MCF 10A (cell line): ENCODE results near the gene ALDH4A1. TPM values are rescaled to one million over a fixed set of nuclear protein-coding genes. Genes with fewer than 3 reads are reported as not detected.

Experiments
- BruUV-seq: library from RNA; stranded (reverse); fragments of 400-500 nt; replicated peaks from 2 replicates; lab custom pipeline; 2021; lab: Mats Ljungman, UMichigan
- CTCF ChIA-PET: fragments of 300-600 bp; sonication (Branson Sonifier 250); formaldehyde crosslinking; extraction: SDS; loops from one replicate; lab custom pipeline; 2021; ENCODE audit warnings: antibody characterized with exemption, inconsistent platforms; lab: Yijun Ruan, JAX
- POLR2A ChIA-PET: fragments of 300-600, 350-650 bp; sonication (Branson Sonifier 250); formaldehyde crosslinking; extraction: SDS; loops from one replicate; lab custom pipeline; 2020; ENCODE audit warnings: antibody characterized with exemption, inconsistent platforms; lab: Yijun Ruan, JAX
- DNase-seq: peaks from one replicate; pipeline ENCODE4 v3.0.0-alpha.2; 2018; ENCODE audit not compliant: unreplicated experiment
- H3K27ac Mint-ChIP-seq: one replicate; pipeline ENCODE4 v1.8.0; 2022; ENCODE audit warnings: mild to moderate bottlenecking, low read depth, mixed read lengths; ENCODE audit not compliant: unreplicated experiment
- H3K27me3 Mint-ChIP-seq: one replicate; pipeline ENCODE4 v1.8.0; 2022; ENCODE audit warnings: mixed read lengths; ENCODE audit not compliant: insufficient read depth, unreplicated experiment
- H3K36me3 Mint-ChIP-seq: one replicate; pipeline ENCODE4 v1.8.0; 2022; ENCODE audit warnings: mild to moderate bottlenecking, moderate library complexity, mixed read lengths; ENCODE audit not compliant: insufficient read depth, unreplicated experiment
- H3K4me1 Mint-ChIP-seq: one replicate; pipeline ENCODE4 v1.8.0; 2022; ENCODE audit warnings: mixed read lengths; ENCODE audit not compliant: insufficient read depth, unreplicated experiment
- H3K4me3 Mint-ChIP-seq: one replicate; pipeline ENCODE4 v1.8.0; 2022; ENCODE audit warnings: mild to moderate bottlenecking, moderate library complexity, mixed read lengths; ENCODE audit not compliant: unreplicated experiment
- H3K9me3 Mint-ChIP-seq: one replicate; pipeline ENCODE4 v1.8.0; 2022; ENCODE audit warnings: mixed read lengths; ENCODE audit not compliant: unreplicated experiment
- CTCF ChIP-seq: fragments of 200-600 bp; IDR thresholded peaks from one replicate; pipeline ENCODE4 v1.8.0; 2022; ENCODE audit warnings: antibody characterized with exemption, mild to moderate bottlenecking; ENCODE audit not compliant: unreplicated experiment
- intact Hi-C: fragments of 100-400 bp; cut with micrococcal nuclease; formaldehyde crosslinking; loops from 2 replicates; pipeline ENCODE4 v1.14.1; 2022
- total RNA-seq: library from RNA; stranded (reverse); gene quantifications from 2 replicates; pipeline ENCODE4 v1.2.3, GENCODE V29; 2022

ALDH4A1 gene
- total RNA-seq, 1 experiment from 2014 or later = 6.3 TPM

DNA sequence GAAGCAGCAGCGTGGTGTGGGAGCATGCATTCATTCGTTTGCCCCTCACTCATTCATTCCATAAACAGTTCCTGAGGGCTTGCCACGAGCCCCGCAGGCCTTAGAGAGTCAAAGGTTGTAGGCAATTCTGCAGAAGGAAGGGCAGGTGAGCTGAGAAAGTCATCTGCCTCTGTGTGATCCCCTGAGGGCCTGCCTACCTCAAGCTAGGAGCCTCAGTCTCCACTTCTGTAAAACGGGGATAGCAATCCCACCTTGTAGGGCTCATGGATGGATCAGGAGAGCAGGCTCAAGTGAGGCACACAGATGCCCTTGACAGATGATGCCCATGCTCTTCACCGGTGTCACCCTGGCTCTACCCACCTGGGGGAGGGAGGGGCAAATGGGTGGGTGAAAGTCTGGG is 26.6 kb upstream of the ALDH4A1 start:
- BruUV-seq = no TSS peak
- ChIA-PET CTCF (interaction anchor here (0.5 kb wide), 1 partner anchor 100 kb away, joined by 3 read pairs; no protein-coding TSS in a partner anchor), POLR2A (no interaction called here)
- Mint-ChIP-seq H3K9me3 (no peaks in the 10 kb centered on the region), H3K27ac (no peak overlapping the region), H3K4me3 (no peak overlapping the region), H3K27me3 (no peaks in the 10 kb centered on the region), H3K4me1 (peaks cover 25% of the 10 kb centered on the region), H3K36me3 (peaks cover 8% of the 10 kb centered on the region)
- intact Hi-C loops = no loop called here
- no peak for TF ChIP-seq CTCF
- no peak for DNase-seq

DNA sequence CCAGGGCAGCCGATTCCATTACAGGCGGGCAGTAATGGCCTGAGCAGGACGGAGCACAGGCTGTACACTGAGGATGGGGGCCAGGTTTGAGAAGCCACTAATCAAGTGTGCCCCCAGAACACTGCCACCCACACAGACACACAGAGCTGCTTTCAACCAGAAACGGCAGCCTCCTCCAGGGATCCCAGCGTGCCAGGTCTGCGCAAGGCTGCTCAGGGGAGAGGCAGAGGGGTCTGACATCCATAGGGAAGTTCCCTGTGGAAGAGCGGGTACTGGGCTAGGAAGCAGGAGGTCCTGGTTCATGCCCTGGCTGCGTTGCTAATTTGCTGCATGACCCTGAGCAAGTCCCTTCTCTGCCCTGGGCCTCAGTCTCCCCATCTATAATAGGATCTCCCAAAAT is 26.1 kb upstream of the ALDH4A1 start:
- intact Hi-C loops = no loop called here
- no TSS peak for BruUV-seq
- H3K27ac Mint-ChIP-seq = no peak overlapping the region
- ChIA-PET CTCF (interaction anchor here (0.5 to 2.3 kb wide), 3 partner anchors 20 to 146 kb away, joined by 3 to 11 read pairs (median 6); no protein-coding TSS in a partner anchor), POLR2A (interaction anchor here (0.6 to 2.4 kb wide), 3 partner anchors 9 to 26 kb away, joined by 3 to 14 read pairs (median 11); no protein-coding TSS in a partner anchor)
- no peak overlapping the region for H3K4me3 Mint-ChIP-seq
- DNase-seq = no peak
- H3K27me3 Mint-ChIP-seq = no peaks in the 10 kb centered on the region
- no peak for TF ChIP-seq CTCF
- H3K36me3 Mint-ChIP-seq = peaks cover 8% of the 10 kb centered on the region
- H3K4me1 Mint-ChIP-seq = peaks cover 25% of the 10 kb centered on the region
- H3K9me3 Mint-ChIP-seq = no peaks in the 10 kb centered on the region

DNA sequence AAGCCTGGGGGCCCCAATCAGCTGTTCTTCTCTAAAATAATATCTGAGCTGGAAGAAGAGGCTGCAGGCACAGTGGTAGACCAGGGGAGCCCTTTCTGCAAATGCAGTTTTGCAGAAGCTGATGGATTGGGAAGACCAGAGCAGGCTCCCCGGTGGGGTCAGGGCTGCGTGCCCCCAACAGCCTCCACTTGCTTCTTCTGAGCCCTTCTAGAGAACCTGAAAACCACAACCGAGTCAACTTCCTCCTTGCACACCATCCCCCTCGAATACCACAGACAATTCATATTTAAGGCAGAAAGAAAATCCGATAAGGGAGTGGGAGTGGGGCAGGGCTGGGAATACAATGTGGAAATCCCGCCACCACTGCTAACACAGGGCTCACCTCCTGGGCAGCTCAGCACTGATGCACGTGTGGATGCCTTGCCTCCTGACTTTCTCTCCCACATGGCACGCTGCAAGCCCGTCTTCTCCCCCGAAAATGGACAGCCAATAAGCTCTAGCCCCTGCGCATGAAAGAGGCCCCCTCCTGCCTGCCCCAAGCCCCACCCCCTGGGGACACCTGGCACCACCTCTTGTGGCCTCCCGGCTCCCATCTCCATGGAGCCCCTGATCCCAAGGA is 25.4 kb upstream of the ALDH4A1 start:
- Mint-ChIP-seq H3K27me3 (no peaks in the 10 kb centered on the region), H3K36me3 (peaks cover 8% of the 10 kb centered on the region), H3K9me3 (no peaks in the 10 kb centered on the region), H3K27ac (no peak overlapping the region), H3K4me1 (peaks cover 29% of the 10 kb centered on the region), H3K4me3 (no peak overlapping the region)
- TF ChIP-seq CTCF = no peak
- intact Hi-C loops = no loop called here
- POLR2A ChIA-PET = interaction anchor here (0.6 to 2.4 kb wide), 8 partner anchors 10 to 146 kb away, joined by 3 to 14 read pairs (median 4); no protein-coding TSS in a partner anchor
- DNase-seq = no peak
- BruUV-seq = no TSS peak
- CTCF ChIA-PET = interaction anchor here (0.5 to 2.3 kb wide), 8 partner anchors 10 to 1504 kb away, joined by 3 to 11 read pairs (median 4); partner anchors contain the start of gene ALDH4A1

DNA sequence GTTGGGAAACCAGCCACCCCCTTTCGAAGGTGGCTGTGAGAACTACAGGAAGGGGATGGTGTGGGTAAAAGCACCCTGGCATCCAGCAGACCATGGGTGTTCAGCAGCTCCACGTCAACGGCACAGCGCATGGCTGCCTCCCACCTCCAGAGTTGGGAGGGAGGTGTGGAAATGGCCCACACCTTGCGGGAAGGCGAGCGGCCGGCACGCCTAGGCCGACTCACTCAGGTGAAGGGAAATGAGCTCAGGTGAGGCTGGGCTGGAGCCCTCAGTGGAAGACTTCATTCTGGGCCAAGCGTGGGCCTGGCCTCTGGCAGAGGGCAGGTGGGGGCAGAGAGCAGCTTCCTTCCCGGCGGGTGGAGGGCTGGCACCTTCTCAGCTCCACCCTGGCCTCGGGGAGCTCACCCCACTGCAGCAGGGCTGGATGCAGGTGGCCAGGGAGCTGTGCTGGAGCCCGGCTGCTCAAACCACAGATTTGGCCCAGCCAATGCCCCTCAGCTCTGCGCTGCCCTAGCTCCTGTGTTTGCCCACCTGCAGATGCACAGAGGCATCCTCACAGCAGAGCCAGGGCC is 24.8 kb upstream of the ALDH4A1 start:
- Mint-ChIP-seq H3K4me3 (peak overlapping the region; percentile 44), H3K9me3 (no peaks in the 10 kb centered on the region), H3K27ac (peak overlapping the region; percentile 75), H3K36me3 (peaks cover 8% of the 10 kb centered on the region), H3K4me1 (peaks cover 29% of the 10 kb centered on the region), H3K27me3 (no peaks in the 10 kb centered on the region)
- ChIA-PET CTCF (interaction anchor here (0.5 to 2.3 kb wide), 8 partner anchors 10 to 1505 kb away, joined by 3 to 11 read pairs (median 4); partner anchors contain the start of gene ALDH4A1), POLR2A (interaction anchor here (0.9 to 2.4 kb wide), 8 partner anchors 10 to 162 kb away, joined by 3 to 14 read pairs (median 4); no protein-coding TSS in a partner anchor)
- no peak for TF ChIP-seq CTCF
- intact Hi-C loops = no loop called here
- TSS peak; percentile 82 for BruUV-seq
- DNase-seq = peak; percentile 63
